Activated naive CD4-positive, alpha-beta T cell treated with anti-CD3 and anti-CD28 coated beads, Interleukin-2, amount 50 U/mL, for 24 hours (primary cell): ENCODE data around the gene ZC3H11A.
A peak's percentile ranks its signal among the peaks of the same experiment; 100 is the strongest.
"Not testable (repeated sequence)": the region's sequence is repeated elsewhere in the genome, so short reads cannot be mapped to it uniquely, and the experiment has no call there.

Experiments
- H3K27ac Mint-ChIP-seq: one replicate; pipeline ENCODE4 v1.8.0; 2021; ENCODE audit warnings: mild to moderate bottlenecking, mixed read lengths
- H3K27me3 Mint-ChIP-seq: one replicate; pipeline ENCODE4 v1.8.0; 2021; ENCODE audit warnings: mixed read lengths
- H3K36me3 Mint-ChIP-seq: one replicate; pipeline ENCODE4 v1.8.0; 2021; ENCODE audit warnings: mixed read lengths
- H3K4me1 Mint-ChIP-seq: one replicate; pipeline ENCODE4 v1.8.0; 2021; ENCODE audit warnings: mixed read lengths
- H3K4me3 Mint-ChIP-seq: one replicate; pipeline ENCODE4 v1.8.0; 2021; ENCODE audit warnings: mild to moderate bottlenecking, mixed read lengths
- H3K9me3 Mint-ChIP-seq: one replicate; pipeline ENCODE4 v1.8.0; 2021; ENCODE audit warnings: mixed read lengths

Gene ZC3H11A

DNA sequence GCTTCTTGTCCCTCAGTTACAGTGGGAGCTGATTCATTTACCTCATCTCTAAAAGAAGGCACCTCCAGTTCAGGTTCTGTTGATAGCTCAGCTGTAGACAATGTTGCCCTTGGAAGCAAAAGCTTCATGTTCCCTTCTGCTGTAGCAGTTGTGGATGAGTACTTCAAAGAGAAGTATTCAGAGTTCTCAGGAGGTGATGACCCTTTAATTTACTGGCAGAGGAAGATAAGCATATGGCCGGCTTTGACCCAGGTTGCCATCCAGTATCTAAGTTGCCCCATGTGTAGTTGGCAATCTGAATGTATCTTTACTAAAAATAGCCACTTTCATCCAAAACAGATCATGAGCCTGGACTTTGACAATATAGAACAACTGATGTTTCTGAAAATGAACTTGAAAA lies 4.5 kb downstream of the ZC3H11A start:
- peaks cover 80% of the 10 kb centered on the region for H3K4me1 Mint-ChIP-seq
- H3K36me3 Mint-ChIP-seq, result peaks cover 40% of the 10 kb centered on the region
- H3K27me3 Mint-ChIP-seq, result no peaks in the 10 kb centered on the region
- H3K9me3 Mint-ChIP-seq, result no peaks in the 10 kb centered on the region
- H3K27ac Mint-ChIP-seq, result peak overlapping the region; percentile 55
- peak overlapping the region; percentile 60 for H3K4me3 Mint-ChIP-seq

DNA sequence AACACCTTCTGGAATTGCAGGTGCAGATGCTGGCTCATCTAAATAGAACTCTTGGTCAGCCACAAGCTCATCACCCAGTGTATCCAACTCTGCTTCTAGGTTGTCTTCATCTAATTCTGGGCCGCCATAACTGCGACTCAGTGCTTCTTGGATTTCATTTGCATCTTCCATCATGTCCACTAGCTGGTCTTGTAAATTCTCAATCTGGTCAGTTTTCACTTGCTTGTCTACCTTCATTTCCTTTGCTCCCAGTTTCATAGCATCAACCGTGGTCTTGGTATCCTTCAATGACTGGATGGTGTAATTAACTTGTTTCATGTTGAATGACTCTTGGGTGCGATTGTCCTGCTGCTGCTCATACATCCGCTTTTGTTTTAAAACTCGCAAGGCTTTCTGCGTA lies 10.3 kb downstream of the ZC3H11A start:
- Mint-ChIP-seq H3K36me3 (peaks cover 33% of the 10 kb centered on the region), H3K27me3 (no peaks in the 10 kb centered on the region), H3K4me3 (no peak overlapping the region), H3K4me1 (peaks cover 67% of the 10 kb centered on the region), H3K27ac (no peak overlapping the region), H3K9me3 (no peaks in the 10 kb centered on the region)

DNA sequence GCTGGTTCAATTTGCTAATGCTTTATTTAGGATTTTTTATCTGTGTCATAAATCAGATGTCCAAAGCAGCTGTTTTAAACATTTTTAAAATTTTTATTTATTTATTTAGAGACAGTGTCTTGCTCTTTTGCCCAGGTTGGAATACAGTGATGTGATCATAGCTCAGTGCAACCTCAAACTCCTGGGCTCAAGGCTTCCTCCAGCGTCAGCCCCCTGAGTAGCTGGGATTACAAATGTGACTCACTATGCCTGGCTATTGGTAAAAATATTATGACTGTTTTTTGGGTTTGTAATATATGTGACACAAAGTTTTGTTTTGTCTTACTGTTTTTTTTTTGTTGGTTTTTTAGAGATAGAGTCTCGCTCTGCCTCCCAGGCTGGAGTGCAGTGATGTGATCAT lies 11.8 kb downstream of the ZC3H11A start:
- no peak overlapping the region for H3K27ac Mint-ChIP-seq
- H3K36me3 Mint-ChIP-seq, result peaks cover 31% of the 10 kb centered on the region

DNA sequence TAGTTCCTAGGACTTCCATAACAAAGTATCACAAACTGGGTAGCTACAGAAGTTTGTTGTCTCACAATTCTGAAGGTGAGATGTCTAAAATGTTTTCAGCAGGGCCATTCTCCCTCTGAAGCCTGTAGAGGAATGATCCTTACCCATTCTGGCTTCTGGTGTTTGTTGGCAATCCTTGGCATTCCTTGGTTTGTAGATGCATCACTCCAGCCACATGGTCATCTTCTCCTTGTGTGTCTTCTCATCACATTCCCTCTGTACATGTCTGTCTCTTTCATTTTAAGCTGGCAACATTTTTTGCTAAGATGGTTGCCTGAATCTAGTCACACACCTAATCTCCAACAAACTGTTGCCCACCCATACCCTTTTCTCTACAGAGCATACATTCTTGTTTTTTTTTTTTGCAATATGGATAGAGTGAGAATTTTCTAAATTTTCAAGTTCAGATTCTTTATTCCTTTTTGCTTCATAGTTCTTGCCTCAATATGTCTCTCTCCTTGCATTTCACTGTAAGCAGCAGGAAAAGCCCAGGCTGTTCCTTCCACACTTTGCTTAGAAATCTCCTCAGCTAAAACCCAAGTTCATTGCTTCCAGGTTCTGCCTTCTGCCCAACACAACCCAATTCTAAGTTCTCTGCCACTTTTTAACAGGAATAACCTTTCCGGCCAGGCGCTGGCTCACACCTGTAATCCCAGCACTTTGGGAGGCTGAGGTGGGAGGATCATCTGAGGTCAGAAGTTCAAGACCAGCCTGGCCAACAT lies 18.3 kb downstream of the ZC3H11A start:
- Mint-ChIP-seq H3K36me3 (peaks cover 19% of the 10 kb centered on the region), H3K4me1 (peaks cover 43% of the 10 kb centered on the region), H3K27me3 (no peaks in the 10 kb centered on the region), H3K27ac (peak overlapping the region; percentile 90), H3K9me3 (no peaks in the 10 kb centered on the region), H3K4me3 (no peak overlapping the region)

More for the DNA sequence above, 11.8 kb downstream of the ZC3H11A start:
- Mint-ChIP-seq H3K4me3 (no peak overlapping the region), H3K9me3 (no peaks in the 10 kb centered on the region), H3K27me3 (no peaks in the 10 kb centered on the region), H3K4me1 (peaks cover 63% of the 10 kb centered on the region)

DNA sequence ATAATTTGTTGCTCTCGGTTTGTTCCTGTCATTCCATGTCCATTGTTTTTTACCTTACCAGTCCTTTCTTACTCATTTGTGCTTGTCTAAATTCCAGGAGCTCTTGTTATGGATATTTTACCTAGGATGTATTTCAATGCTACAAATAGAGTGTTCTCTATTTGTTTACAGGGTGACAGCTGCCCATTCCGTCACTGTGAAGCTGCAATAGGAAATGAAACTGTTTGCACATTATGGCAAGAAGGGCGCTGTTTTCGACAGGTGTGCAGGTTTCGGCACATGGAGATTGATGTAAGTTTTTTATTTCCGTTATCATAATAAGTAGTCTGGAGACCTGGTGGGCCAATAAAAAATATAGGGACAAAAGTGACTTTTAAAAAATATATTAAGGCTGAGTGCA lies 23.0 kb downstream of the ZC3H11A start:
- H3K36me3 Mint-ChIP-seq, result peaks cover 20% of the 10 kb centered on the region
- H3K4me1 Mint-ChIP-seq, result peaks cover 35% of the 10 kb centered on the region
- no peak overlapping the region for H3K27ac Mint-ChIP-seq

DNA sequence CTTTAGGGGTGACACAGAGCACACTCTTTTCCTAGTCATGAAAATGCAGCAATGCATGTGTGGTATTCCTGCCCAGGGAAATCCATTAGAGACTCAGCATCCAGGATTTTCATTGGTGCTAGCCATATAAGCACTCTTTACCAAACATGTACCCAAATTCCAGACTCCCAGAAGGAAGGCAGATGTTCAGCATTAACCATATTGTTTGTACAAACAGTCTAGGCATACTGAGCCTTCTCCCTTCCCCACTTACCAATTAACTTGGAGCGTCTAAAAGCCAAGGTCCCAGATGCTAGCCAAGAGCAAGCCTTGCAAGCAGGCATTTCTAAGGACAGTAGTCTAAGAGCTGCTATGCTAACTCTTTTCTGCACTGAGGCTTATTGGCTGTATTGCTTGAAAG lies 27.9 kb downstream of the ZC3H11A start:
- Mint-ChIP-seq H3K36me3 (peaks cover 24% of the 10 kb centered on the region), H3K27ac (peak overlapping the region; percentile 35), H3K9me3 (no peaks in the 10 kb centered on the region), H3K4me3 (no peak overlapping the region), H3K27me3 (no peaks in the 10 kb centered on the region), H3K4me1 (peaks cover 36% of the 10 kb centered on the region)

More for the DNA sequence above, 23.0 kb downstream of the ZC3H11A start:
- no peak overlapping the region for H3K4me3 Mint-ChIP-seq
- no peaks in the 10 kb centered on the region for H3K27me3 Mint-ChIP-seq
- H3K9me3 Mint-ChIP-seq, result no peaks in the 10 kb centered on the region

DNA sequence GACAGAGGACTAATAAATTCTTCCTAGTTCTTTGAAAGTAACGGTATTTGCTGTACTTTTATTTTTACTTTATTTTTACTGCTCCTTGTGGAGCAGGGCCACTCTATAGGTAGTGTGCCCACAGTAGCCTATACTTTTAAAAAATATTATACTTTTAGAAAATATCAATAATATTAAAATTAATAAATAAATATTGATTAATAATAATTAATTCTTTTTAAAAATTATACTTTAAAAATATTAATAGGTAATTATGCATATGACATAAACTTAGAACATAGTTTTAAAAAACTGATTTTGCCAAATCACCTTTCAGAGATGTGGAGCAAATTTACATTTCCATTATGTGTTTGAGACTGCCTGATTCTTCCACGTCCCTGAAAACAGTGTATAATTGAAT lies 30.8 kb downstream of the ZC3H11A start:
- H3K4me1 Mint-ChIP-seq, result peaks cover 36% of the 10 kb centered on the region
- no peaks in the 10 kb centered on the region for H3K9me3 Mint-ChIP-seq
- H3K27me3 Mint-ChIP-seq, result no peaks in the 10 kb centered on the region
- H3K36me3 Mint-ChIP-seq, result peaks cover 20% of the 10 kb centered on the region
- no peak overlapping the region for H3K4me3 Mint-ChIP-seq
- H3K27ac Mint-ChIP-seq, result peak overlapping the region; percentile 63

DNA sequence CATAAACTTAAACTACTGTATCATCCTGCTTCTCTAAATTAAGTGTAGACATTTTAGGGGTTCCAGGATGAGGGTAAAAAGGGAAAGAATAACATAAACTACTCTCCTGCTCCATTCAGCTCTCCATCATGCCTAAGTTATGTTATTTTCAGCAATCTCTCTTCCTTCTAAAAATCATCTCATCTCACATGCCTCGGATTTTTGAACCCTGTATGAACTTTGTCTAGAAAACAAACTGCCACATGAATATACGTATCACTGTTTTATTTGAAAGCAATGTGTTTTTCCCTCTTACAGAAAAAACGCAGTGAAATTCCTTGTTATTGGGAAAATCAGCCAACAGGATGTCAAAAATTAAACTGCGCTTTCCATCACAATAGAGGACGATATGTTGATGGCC lies 32.6 kb downstream of the ZC3H11A start:
- H3K27me3 Mint-ChIP-seq, result no peaks in the 10 kb centered on the region
- peaks cover 26% of the 10 kb centered on the region for H3K4me1 Mint-ChIP-seq
- H3K27ac Mint-ChIP-seq, result peak overlapping the region; percentile 21
- H3K4me3 Mint-ChIP-seq, result no peak overlapping the region
- H3K36me3 Mint-ChIP-seq, result peaks cover 16% of the 10 kb centered on the region
- H3K9me3 Mint-ChIP-seq, result no peaks in the 10 kb centered on the region

DNA sequence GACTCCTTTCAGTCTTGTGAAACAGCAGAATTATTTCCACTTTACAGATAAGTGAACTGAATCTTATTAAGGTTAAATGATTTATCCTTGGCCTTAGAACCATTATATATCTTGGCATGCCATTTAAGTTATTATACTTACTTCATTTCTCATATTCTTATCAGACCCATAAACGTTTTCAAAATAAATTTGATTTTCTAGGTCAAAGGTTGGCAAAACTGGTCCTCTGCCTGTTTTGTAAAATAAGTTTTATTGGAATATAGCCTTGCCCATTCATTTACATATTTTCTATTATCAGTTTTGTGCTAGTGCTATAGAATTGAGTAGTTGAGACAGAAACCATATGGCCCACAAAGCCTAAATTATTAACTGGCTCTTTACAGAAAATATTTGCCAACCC lies 33.1 kb downstream of the ZC3H11A start:
- H3K36me3 Mint-ChIP-seq, result peaks cover 16% of the 10 kb centered on the region
- no peaks in the 10 kb centered on the region for H3K27me3 Mint-ChIP-seq
- no peak overlapping the region for H3K4me3 Mint-ChIP-seq
- H3K9me3 Mint-ChIP-seq, result no peaks in the 10 kb centered on the region
- peaks cover 24% of the 10 kb centered on the region for H3K4me1 Mint-ChIP-seq
- H3K27ac Mint-ChIP-seq, result no peak overlapping the region

DNA sequence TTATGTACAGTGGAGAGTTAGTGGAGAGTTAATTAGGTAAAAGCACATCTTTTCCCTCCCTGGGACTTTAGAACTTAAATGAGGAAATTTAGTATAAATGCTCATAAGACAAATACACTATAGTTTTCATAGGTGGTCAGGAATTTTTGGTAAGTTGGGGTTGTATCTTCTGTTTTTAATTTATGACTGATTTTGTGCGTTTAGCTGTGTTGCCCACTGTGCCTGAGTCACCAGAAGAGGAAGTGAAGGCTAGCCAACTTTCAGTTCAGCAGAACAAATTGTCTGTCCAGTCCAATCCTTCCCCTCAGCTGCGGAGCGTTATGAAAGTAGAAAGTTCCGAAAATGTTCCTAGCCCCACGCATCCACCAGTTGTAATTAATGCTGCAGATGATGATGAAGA lies 33.8 kb downstream of the ZC3H11A start:
- not testable (repeated sequence) for H3K27ac Mint-ChIP-seq, H3K9me3 Mint-ChIP-seq, H3K4me3 Mint-ChIP-seq, H3K27me3 Mint-ChIP-seq
- H3K4me1 Mint-ChIP-seq, result peaks cover 18% of the 10 kb centered on the region
- peaks cover 13% of the 10 kb centered on the region for H3K36me3 Mint-ChIP-seq

DNA sequence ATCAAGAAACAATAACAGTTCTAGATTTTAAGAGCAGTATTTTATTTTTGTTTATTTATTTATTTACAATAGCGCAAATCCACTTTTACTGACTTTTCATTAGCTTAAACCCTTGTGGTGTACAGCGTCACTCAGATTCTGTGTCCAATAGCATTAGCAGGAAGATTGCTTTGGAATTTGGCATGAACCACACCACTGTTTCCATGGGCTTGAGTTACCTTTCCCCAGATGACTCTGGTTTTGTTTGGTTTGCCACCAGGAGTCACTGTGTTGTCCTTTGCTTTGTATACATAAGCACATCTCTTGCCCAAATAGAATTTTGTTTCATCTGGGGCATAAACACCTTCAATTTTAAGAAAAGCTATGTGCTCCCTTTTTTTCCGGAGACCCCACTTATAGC lies 40.1 kb downstream of the ZC3H11A start:
- Mint-ChIP-seq H3K4me1 (no peaks in the 10 kb centered on the region), H3K4me3 (no peak overlapping the region), H3K27ac (no peak overlapping the region), H3K9me3 (no peaks in the 10 kb centered on the region), H3K36me3 (peaks cover 14% of the 10 kb centered on the region), H3K27me3 (no peaks in the 10 kb centered on the region)

DNA sequence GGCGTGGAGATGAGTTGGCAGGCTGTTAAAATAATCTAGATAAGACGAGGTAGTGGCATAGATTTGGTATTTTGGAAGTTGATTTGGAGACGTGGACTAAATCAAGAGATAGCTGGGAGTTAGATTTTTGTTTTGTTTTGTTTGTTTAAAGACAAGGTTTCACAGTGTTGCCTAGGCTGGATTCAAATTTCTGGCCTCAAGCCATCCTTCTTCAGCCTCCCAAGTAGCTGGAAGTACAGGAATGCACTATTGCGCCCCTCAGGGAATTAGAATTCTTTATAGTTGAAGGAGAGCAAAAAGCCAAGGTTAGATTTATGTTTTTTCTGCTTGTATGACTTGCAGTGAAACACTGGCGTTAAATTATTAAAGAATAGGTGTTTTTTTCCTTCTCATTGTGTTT lies 43.7 kb downstream of the ZC3H11A start:
- no peaks in the 10 kb centered on the region for H3K9me3 Mint-ChIP-seq
- H3K36me3 Mint-ChIP-seq, result peaks cover 25% of the 10 kb centered on the region
- H3K27ac Mint-ChIP-seq, result no peak overlapping the region
- no peak overlapping the region for H3K4me3 Mint-ChIP-seq
- H3K4me1 Mint-ChIP-seq, result no peaks in the 10 kb centered on the region
- no peaks in the 10 kb centered on the region for H3K27me3 Mint-ChIP-seq

DNA sequence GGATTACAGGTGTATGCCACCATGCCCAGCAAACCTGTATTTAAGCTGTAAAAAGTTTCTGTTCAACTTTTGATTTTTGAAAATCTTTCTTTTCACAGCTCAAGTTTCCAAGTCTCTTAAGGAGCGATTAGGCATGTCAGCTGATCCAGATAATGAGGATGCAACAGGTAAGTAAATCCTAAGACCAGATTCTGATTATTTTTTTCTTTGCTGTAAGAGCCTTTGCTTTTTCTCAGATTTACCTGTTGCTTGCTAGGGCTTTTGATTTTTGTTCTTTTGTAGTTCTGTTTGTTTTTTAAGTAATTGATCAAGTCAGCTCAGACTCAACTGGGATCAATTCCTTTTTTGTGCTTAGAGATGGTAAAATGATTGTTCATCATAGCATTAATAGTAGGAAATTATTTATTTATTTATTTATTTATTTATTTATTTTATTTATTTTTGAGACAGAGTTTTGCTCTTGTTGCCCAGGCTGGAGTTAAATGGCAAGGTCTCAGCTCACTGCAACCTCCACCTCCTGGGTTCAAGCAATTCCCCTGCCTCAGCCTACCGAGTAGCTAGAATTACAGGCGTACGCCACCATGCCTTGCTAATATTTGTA lies 44.9 kb downstream of the ZC3H11A start:
- Mint-ChIP-seq H3K4me1 (no peaks in the 10 kb centered on the region), H3K27ac (no peak overlapping the region), H3K27me3 (no peaks in the 10 kb centered on the region), H3K36me3 (peaks cover 25% of the 10 kb centered on the region), H3K4me3 (no peak overlapping the region), H3K9me3 (no peaks in the 10 kb centered on the region)

DNA sequence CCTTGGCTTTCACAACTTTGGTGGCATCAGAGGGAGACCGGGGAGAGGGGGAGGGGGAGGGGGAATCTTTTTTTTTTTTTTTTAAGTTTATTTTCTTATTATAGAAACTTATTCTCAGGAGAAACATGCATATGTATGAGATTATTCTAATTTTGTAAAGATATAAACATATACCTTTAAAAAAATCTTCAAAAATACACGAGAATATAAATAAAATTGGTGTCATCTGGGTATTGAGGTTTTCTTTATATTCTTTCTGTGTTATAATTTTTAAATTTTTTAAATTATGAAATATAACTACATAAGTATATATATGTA lies 47.1 kb downstream of the ZC3H11A start:
- no peak overlapping the region for H3K4me3 Mint-ChIP-seq
- no peak overlapping the region for H3K27ac Mint-ChIP-seq
- H3K36me3 Mint-ChIP-seq, result peaks cover 35% of the 10 kb centered on the region
- H3K4me1 Mint-ChIP-seq, result no peaks in the 10 kb centered on the region
- no peaks in the 10 kb centered on the region for H3K9me3 Mint-ChIP-seq
- no peaks in the 10 kb centered on the region for H3K27me3 Mint-ChIP-seq

DNA sequence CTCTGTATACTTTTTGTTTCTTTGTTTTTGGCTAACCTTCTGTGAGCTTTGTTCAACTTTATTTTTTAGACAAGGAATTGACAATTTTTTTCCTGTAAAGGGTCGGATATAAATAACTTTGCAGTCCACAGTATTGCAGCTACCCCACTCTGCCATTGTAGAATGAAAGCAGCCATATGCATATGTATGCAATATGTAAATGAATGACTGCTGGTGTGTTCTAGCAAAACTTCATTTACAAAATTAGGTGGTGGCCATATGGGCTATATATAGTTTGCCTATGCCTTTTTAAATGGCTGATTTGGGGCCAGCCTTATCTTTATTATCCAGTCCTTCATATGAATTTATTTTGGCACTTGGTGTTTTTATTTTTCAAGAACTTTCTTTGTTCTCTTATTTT lies 48.0 kb downstream of the ZC3H11A start:
- no peak overlapping the region for H3K27ac Mint-ChIP-seq
- no peaks in the 10 kb centered on the region for H3K27me3 Mint-ChIP-seq
- H3K9me3 Mint-ChIP-seq, result no peaks in the 10 kb centered on the region
- no peaks in the 10 kb centered on the region for H3K4me1 Mint-ChIP-seq
- no peak overlapping the region for H3K4me3 Mint-ChIP-seq
- H3K36me3 Mint-ChIP-seq, result peaks cover 30% of the 10 kb centered on the region
